Vagina (tissue), 2 donors: ENCODE results near the gene DPM1.

ENCODE experiments used
- POLR2A ChIP-seq, 2 donors: fragments of 450-650 bp; IDR thresholded peaks; one replicate each; pipeline ENCODE4 v1.6.1; 2017; ENCODE audit warnings: antibody characterized with exemption in 2 of 2, mild to moderate bottlenecking in 2 of 2, moderate library complexity in 2 of 2
- TF ChIP-seq, protein P1 (sequence below), 3 experiments: fragments of 450-650 bp in 2 of 3; fragments of 200-600 bp in 1 of 3; sonication (generic) in 1 of 3; IDR thresholded peaks; one replicate each; pipeline ENCODE4 v1.5.1; 2017 to 2019; ENCODE audit warnings: antibody characterized with exemption in 3 of 3, mild to moderate bottlenecking in 2 of 3, moderate library complexity in 2 of 3

DNA sequence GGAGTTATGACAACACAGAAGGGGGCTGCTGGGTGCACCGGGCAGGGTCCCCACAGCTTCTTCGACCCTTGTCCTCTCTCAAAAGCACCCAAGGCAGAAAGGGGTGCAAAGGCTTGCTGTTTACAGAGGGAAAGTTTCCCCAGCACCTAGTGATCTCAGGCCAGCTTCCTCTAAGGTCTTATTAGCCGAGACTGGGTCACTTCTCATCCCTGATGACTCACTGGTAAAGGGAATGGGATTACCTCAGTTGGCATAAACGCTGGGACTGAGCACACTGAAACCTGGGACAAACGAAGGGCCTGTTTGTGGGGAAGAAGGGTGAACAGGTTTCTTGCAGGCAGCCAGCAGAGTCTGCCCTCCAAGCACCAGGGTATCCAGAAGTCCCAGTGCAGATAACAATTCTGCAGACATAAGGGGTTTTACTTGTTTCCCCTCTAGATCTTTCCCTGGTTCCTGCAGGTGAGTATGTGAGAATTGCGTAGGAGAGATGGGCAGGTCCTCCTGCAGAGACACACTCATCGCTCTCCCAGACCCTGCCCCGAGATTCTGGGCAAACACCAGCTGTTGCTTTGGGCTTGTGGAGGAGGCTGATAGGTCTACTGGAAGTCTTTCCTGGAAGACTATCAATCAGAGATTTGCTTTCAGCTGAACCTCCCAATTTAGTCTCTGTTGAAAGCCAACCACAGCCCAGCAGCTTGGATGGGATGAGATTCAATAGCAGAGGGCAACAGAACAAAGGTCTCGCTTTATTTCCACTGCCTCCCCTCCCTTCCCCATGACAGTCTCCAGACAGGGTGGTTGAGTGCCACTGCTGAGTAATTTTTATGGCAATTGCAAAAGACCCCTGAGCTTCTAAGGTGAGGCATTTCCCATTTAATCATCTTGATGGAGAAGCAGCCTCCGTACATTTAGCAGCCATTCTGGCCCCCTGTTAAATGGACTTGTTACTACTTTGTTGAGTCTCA is 38.9 kb upstream of the DPM1 start:
- TF ChIP-seq, protein P1, sequence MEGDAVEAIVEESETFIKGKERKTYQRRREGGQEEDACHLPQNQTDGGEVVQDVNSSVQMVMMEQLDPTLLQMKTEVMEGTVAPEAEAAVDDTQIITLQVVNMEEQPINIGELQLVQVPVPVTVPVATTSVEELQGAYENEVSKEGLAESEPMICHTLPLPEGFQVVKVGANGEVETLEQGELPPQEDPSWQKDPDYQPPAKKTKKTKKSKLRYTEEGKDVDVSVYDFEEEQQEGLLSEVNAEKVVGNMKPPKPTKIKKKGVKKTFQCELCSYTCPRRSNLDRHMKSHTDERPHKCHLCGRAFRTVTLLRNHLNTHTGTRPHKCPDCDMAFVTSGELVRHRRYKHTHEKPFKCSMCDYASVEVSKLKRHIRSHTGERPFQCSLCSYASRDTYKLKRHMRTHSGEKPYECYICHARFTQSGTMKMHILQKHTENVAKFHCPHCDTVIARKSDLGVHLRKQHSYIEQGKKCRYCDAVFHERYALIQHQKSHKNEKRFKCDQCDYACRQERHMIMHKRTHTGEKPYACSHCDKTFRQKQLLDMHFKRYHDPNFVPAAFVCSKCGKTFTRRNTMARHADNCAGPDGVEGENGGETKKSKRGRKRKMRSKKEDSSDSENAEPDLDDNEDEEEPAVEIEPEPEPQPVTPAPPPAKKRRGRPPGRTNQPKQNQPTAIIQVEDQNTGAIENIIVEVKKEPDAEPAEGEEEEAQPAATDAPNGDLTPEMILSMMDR (IDR thresholded peaks at IDR 0.05): no peak
- TF ChIP-seq POLR2A (IDR thresholded peaks at IDR 0.05): no peak
